Progenitor cell of endocrine pancreas (in vitro differentiated cells): Measurements from ENCODE around the gene ZNF195. TPM values are rescaled to one million over a fixed set of nuclear protein-coding genes. Genes with fewer than 3 reads are reported as not detected.

Experiments used
- DNase-seq: peaks from one replicate; pipeline ENCODE4 v3.0.0; 2021; ENCODE audit warnings: low spot score; ENCODE audit not compliant: unreplicated experiment
- H3K27ac Mint-ChIP-seq: 2 replicates; pipeline ENCODE4 v1.8.0; 2021; ENCODE audit warnings: mild to moderate bottlenecking, moderate library complexity, mixed read lengths
- H3K27me3 Mint-ChIP-seq: 2 replicates; pipeline ENCODE4 v1.8.0; 2021; ENCODE audit warnings: mixed read lengths
- H3K36me3 Mint-ChIP-seq: 2 replicates; pipeline ENCODE4 v1.8.0; 2022; ENCODE audit warnings: mixed read lengths; ENCODE audit not compliant: insufficient read depth
- H3K4me1 Mint-ChIP-seq: 2 replicates; pipeline ENCODE4 v1.8.0; 2021; ENCODE audit warnings: low read depth, mixed read lengths
- H3K4me3 Mint-ChIP-seq: 2 replicates; pipeline ENCODE4 v1.8.0; 2021; ENCODE audit warnings: low read depth, mild to moderate bottlenecking, moderate library complexity, mixed read lengths
- H3K9me3 Mint-ChIP-seq: 2 replicates; pipeline ENCODE4 v1.8.0; 2021; ENCODE audit warnings: low read depth, mixed read lengths
- CTCF ChIP-seq: fragments of 200-600 bp; sonication (generic); IDR thresholded peaks from one replicate; pipeline ENCODE4 v1.5.0; 2021; ENCODE audit warnings: antibody characterized with exemption, mild to moderate bottlenecking; ENCODE audit not compliant: unreplicated experiment
- total RNA-seq: library from RNA; stranded (reverse); gene quantifications from 2 replicates; pipeline ENCODE4 v1.2.1, GENCODE V29; 2021

The ZNF195 gene
- total RNA-seq, 1 donor from 2014 or later: 83.9 TPM

GRCh38 chr11:3381794-3382193 is 2.8 kb upstream of the ZNF195 start:
- Mint-ChIP-seq H3K36me3 (peaks cover 22% of the 10 kb centered on the region), H3K27me3 (no peaks in the 10 kb centered on the region), H3K27ac (no peak overlapping the region), H3K4me3 (peak overlapping the region; percentile 29), H3K9me3 (peaks cover 7% of the 10 kb centered on the region), H3K4me1 (peaks cover 23% of the 10 kb centered on the region)
- DNase-seq: no peak
- TF ChIP-seq CTCF: no peak

DNA sequence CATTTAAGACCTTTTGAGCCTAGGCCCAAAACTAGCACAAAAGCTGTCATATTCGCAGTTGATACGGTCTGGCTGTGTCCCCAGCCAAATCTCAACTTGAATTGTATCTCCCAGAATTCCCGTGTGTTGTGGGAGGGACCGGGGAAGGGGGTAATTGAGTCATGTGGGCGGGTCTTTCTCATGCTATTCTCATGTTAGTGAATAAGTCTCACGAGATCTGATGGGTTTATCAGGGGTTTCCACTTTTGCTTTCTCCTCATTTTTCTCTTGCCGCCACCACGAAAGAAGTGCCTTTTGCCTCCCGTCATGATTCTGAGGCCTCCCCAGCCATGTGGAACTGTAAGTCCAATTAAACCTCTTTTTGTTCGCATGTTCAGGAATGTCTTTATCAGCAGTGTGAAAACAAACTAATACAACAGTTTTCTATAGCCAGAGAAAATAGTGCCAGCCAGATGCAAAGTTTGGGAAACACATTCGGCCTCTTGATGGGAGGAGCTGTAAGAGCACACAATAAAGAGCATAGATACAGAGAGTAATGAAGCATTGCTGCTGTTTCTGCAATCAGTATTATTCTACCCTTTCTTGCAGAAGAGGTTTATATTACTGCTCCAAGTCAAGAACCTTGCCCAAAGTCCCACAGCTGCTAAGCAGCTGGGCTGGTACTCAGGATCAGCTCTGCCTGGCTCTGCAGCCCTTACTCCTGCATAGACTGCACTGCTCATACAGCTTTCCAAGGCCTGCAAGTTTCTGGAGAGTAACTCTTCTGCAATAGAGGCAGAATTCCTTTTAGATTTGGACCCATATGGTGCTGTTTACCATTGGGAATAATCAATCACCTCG is 2.0 kb upstream of the ZNF195 start:
- no peak for TF ChIP-seq CTCF
- H3K4me3 Mint-ChIP-seq: peak overlapping the region; percentile 69
- no peak for DNase-seq
- H3K27ac Mint-ChIP-seq: peak overlapping the region; percentile 79
- peaks cover 23% of the 10 kb centered on the region for H3K36me3 Mint-ChIP-seq
- peaks cover 30% of the 10 kb centered on the region for H3K4me1 Mint-ChIP-seq
- no peaks in the 10 kb centered on the region for H3K27me3 Mint-ChIP-seq
- H3K9me3 Mint-ChIP-seq: no peaks in the 10 kb centered on the region

DNA sequence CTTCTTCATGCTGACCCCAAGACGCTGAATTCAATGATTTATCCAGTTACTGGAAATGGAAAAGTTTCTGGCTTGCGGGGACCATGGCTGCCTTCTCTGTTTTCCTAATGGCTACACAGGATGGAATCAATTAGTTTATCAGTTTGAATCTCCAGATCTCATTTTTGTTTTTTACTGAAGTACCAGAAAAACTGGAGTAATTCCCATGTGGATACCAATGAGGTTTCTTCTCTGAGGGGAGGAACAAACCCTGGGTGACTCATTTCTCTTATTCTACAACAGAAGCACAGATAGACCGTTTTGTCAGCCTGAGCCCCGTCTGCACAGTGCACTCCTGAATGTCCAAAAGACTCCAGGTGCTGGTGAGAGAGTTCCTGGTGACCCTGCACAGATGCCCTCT is 3.4 kb downstream of the ZNF195 start:
- peak overlapping the region; percentile 48 for H3K4me3 Mint-ChIP-seq
- no peak for DNase-seq
- peaks cover 31% of the 10 kb centered on the region for H3K4me1 Mint-ChIP-seq
- no peaks in the 10 kb centered on the region for H3K27me3 Mint-ChIP-seq
- H3K36me3 Mint-ChIP-seq: peaks cover 59% of the 10 kb centered on the region
- H3K27ac Mint-ChIP-seq: peak overlapping the region; percentile 79
- no peak for TF ChIP-seq CTCF
- peaks cover 9% of the 10 kb centered on the region for H3K9me3 Mint-ChIP-seq

GRCh38 chr11:3370311-3370870 is 8.6 kb downstream of the ZNF195 start:
- H3K4me3 Mint-ChIP-seq: no peak overlapping the region
- no peak for DNase-seq
- H3K4me1 Mint-ChIP-seq: peaks cover 2% of the 10 kb centered on the region
- TF ChIP-seq CTCF: no peak
- peaks cover 32% of the 10 kb centered on the region for H3K9me3 Mint-ChIP-seq
- H3K36me3 Mint-ChIP-seq: peaks cover 78% of the 10 kb centered on the region
- no peak overlapping the region for H3K27ac Mint-ChIP-seq
- no peaks in the 10 kb centered on the region for H3K27me3 Mint-ChIP-seq

- no peak for TF ChIP-seq CTCF
- Mint-ChIP-seq H3K27me3 (no peaks in the 10 kb centered on the region), H3K9me3 (peaks cover 41% of the 10 kb centered on the region), H3K27ac (no peak overlapping the region), H3K4me1 (peaks cover 1% of the 10 kb centered on the region), H3K4me3 (no peak overlapping the region), H3K36me3 (peaks cover 83% of the 10 kb centered on the region)
- DNase-seq: no peak
These were observed 9.6 kb downstream of the ZNF195 start for GRCh38 chr11:3369366-3369765.
